K562 (cell line): ENCODE results near the gene GPX5. TPM values are rescaled to one million over a fixed set of nuclear protein-coding genes. Genes with fewer than 3 reads are reported as not detected.
A peak's percentile ranks its signal among the peaks of the same experiment; 100 is the strongest.

Experiments used
- ATF7 ChIP-seq: fragments of 450-650 bp; IDR thresholded peaks from 2 replicates; pipeline ENCODE4 v1.7.1; 2014; ENCODE audit warnings: mild to moderate bottlenecking, moderate library complexity
- BRD4 ChIP-seq: fragments of 200-600 bp; sonication (generic); IDR thresholded peaks from 2 replicates; pipeline ENCODE4 v1.6.1; 2017; ENCODE audit warnings: inconsistent platforms
- CREM ChIP-seq: IDR thresholded peaks from 2 replicates; pipeline ENCODE4 v1.6.1; 2014; ENCODE audit warnings: antibody characterized with exemption, low read depth
- ELF1 ChIP-seq: fragments of 200-800 bp; sonication (Bioruptor generic); IDR thresholded peaks from 2 replicates; pipeline ENCODE4 v1.6.1; 2016; ENCODE audit warnings: missing genetic modification characterization, missing compliant biosample characterization
- ESRRA ChIP-seq: fragments of 450-650 bp; IDR thresholded peaks from 2 replicates; pipeline ENCODE4 v1.6.1; 2014; ENCODE audit warnings: low read depth, mild to moderate bottlenecking, moderate library complexity, borderline replicate concordance
- GTF2A2 ChIP-seq: IDR thresholded peaks from 2 replicates; pipeline ENCODE4 v1.6.1; 2016; ENCODE audit warnings: mild to moderate bottlenecking, missing genetic modification characterization, missing compliant biosample characterization
- NBN ChIP-seq: fragments of 450-650 bp; IDR thresholded peaks from 2 replicates; pipeline ENCODE4 v1.6.1; 2016; ENCODE audit warnings: low read depth, mild to moderate bottlenecking
- NFIX ChIP-seq: fragments of 250-450 bp; sonication (Bioruptor Pico); IDR thresholded peaks from 2 replicates; pipeline ENCODE4 v1.4.0; 2020; ENCODE audit warnings: low read depth, mild to moderate bottlenecking, moderate library complexity
- PCBP2 ChIP-seq: fragments of 200-400 bp; formaldehyde crosslinking; IDR thresholded peaks from 2 replicates; pipeline ENCODE4 v1.6.1; 2018; ENCODE audit warnings: low read length, low read depth, mild to moderate bottlenecking, moderate library complexity; ENCODE audit not compliant: poor library complexity, severe bottlenecking
- POLR2H ChIP-seq: IDR thresholded peaks from 2 replicates; pipeline ENCODE4 v1.6.1; 2016; ENCODE audit warnings: missing genetic modification characterization, low read depth, mild to moderate bottlenecking, control low read depth, missing compliant biosample characterization, moderate library complexity
- RFX5 ChIP-seq: IDR thresholded peaks from 2 replicates; pipeline ENCODE4 v1.6.1; 2011; ENCODE audit warnings: low read depth, mild to moderate bottlenecking, improper control_type of control experiment, low read length
- SMARCA4 ChIP-seq: fragments of 450-650 bp; IDR thresholded peaks from 2 replicates; pipeline ENCODE4 v1.6.1; 2016
- SP2 ChIP-seq: IDR thresholded peaks from 2 replicates; pipeline ENCODE4 v1.6.1; 2011; ENCODE audit warnings: mild to moderate bottlenecking, low read depth, low read length, moderate library complexity; ENCODE audit not compliant: poor library complexity, severe bottlenecking; ENCODE audit errors: extremely low read depth
- TARDBP ChIP-seq: fragments of 450-650 bp; IDR thresholded peaks from 2 replicates; pipeline ENCODE4 v1.6.1; 2016
- TEAD2 ChIP-seq: fragments of 450-650 bp; IDR thresholded peaks from 2 replicates; pipeline ENCODE4 v1.6.1; 2016; ENCODE audit warnings: missing genetic modification characterization, control low read depth, missing compliant biosample characterization
- THAP7 ChIP-seq: fragments of 250-450 bp; sonication (Bioruptor Pico); IDR thresholded peaks from 2 replicates; pipeline ENCODE4 v1.5.0; 2021
- TRIM25 ChIP-seq: fragments of 450-650 bp; IDR thresholded peaks from 2 replicates; pipeline ENCODE4 v1.7.0; 2016; ENCODE audit warnings: borderline replicate concordance
- TSHZ1 ChIP-seq: fragments of 250-450 bp; sonication (Bioruptor Pico); IDR thresholded peaks from 2 replicates; pipeline ENCODE4 v1.4.0; 2020; ENCODE audit warnings: mild to moderate bottlenecking, moderate library complexity
- U2AF1 ChIP-seq: fragments of 200-400 bp; formaldehyde crosslinking; optimal IDR thresholded peaks from 2 replicates; pipeline ENCODE3; 2017; ENCODE audit warnings: mild to moderate bottlenecking, low read depth, low read length, moderate library complexity
- ZBTB2 ChIP-seq: fragments of 450-650 bp; IDR thresholded peaks from 2 replicates; pipeline ENCODE4 v1.6.1; 2016; ENCODE audit warnings: antibody characterized with exemption
- ZNF197 ChIP-seq: fragments of 200-800 bp; sonication (Bioruptor generic); IDR thresholded peaks from 2 replicates; pipeline ENCODE4 v1.6.1; 2016; ENCODE audit warnings: low read depth, missing genetic modification characterization, missing compliant biosample characterization
- ZNF780A ChIP-seq: fragments of 250-450 bp; sonication (Bioruptor Pico); IDR thresholded peaks from 2 replicates; pipeline ENCODE4 v1.5.0; 2021; ENCODE audit warnings: mild to moderate bottlenecking
- polyA plus RNA-seq, 8 experiments: library from polyadenylated mRNA; depleted of rRNA in 4 of 8; stranded (reverse) in 5 of 8; unstranded in 3 of 8; fragments of >200 nt; fragmentation: Nextera tagmentation in 2 of 8; fragmentation: Illumina TruSeq in 1 of 8; extraction: Ambion mirVana in 2 of 8; extraction: Trizol in 1 of 8; gene quantifications; 2 replicates each; pipeline versions ENCODE4 v1.2.1 to v1.2.3, GENCODE V29; 2011 to 2014; ENCODE audit warnings: inconsistent platforms in 1 of 8, missing spikeins in 1 of 8
- total RNA-seq, 7 experiments: library from RNA; depleted of rRNA in 6 of 7; stranded (reverse); fragments of >200 nt in 6 of 7; fragmentation: Illumina TruSeq in 2 of 7; extraction: Trizol in 2 of 7; gene quantifications; 2 replicates each; pipeline versions ENCODE4 v1.2.1 to v1.2.3, GENCODE V29; 2011 to 2021; ENCODE audit warnings: low replicate concordance in 1 of 7

The GPX5 gene
- total and polyA plus RNA-seq, 9 of the 15 experiments (the other 6 are each of a cell fraction or from before 2014, with no cell fraction given), result 0.07 to 0.18 (median 0.15) TPM; not detected in 6

GRCh38 chr6:28565823-28566526, 40.3 kb downstream of the GPX5 start (continued):
- TF ChIP-seq TRIM25 (no peak), NBN (peak; percentile 36; the same call in 1 of the 2 replicates), BRD4 (peak; percentile 95), ESRRA (peak; percentile 99; the same call in 1 of the 2 replicates), CREM (peak; percentile 94), ZNF197 (0 out of 2 replicates have a peak, but pooled peaks have one; percentile 38), ELF1 (tag) (peak; percentile 34; the same call in 1 of the 2 replicates), TSHZ1 (no peak), PCBP2 (no peak), RFX5 (no peak), SMARCA4 (peak; percentile 94), U2AF1 (no peak), NFIX (CRISPR knock-in tag) (no peak), ZNF780A (no peak), TEAD2 (tag) (no peak), ZBTB2 (no peak; the same call in 1 of the 2 replicates), POLR2H (peak; percentile 65; the same call in 1 of the 2 replicates), SP2 (no peak), TARDBP (peak; percentile 29; the same call in 1 of the 2 replicates), ATF7 (peak; percentile 90), THAP7 (CRISPR knock-in tag) (no peak), GTF2A2 (tag) (no peak)
